HEK293T (cell line): ENCODE measurements around the gene TM9SF4.

ENCODE experiments used
- FOXA1 ChIP-seq: fragments of 450-650 bp; IDR thresholded peaks from 2 replicates; pipeline ENCODE4 v1.6.1; 2016; ENCODE audit warnings: mild to moderate bottlenecking
- FOXM1 ChIP-seq: fragments of 450-650 bp; IDR thresholded peaks from 2 replicates; pipeline ENCODE4 v1.6.1; 2017; ENCODE audit warnings: mild to moderate bottlenecking, borderline replicate concordance
- SP1 ChIP-seq: fragments of 450-650 bp; IDR thresholded peaks from 2 replicates; pipeline ENCODE4 v1.6.1; 2017
- SUZ12 ChIP-seq: fragments of 450-650 bp; IDR thresholded peaks from 2 replicates; pipeline ENCODE4 v1.6.1; 2016; ENCODE audit warnings: mild to moderate bottlenecking
- TARDBP ChIP-seq: fragments of 450-650 bp; IDR thresholded peaks from 2 replicates; pipeline ENCODE4 v1.6.1; 2016
- ZNF384 ChIP-seq: fragments of 450-650 bp; IDR thresholded peaks from 2 replicates; pipeline ENCODE4 v1.6.1; 2016

- TF ChIP-seq TARDBP: no peak
- TF ChIP-seq SUZ12: no peak
- TF ChIP-seq ZNF384: no peak
- TF ChIP-seq SP1: no peak
- no peak for TF ChIP-seq FOXA1
- TF ChIP-seq FOXM1: no peak
These were observed 5.8 kb downstream of the TM9SF4 start for GRCh38 chr20:32115211-32115767.
